ENCODE data around the gene RDX. TPM values are rescaled to one million over a fixed set of nuclear protein-coding genes. Genes with fewer than 3 reads are reported as not detected.

The RDX gene
- total RNA-seq, 1 experiment from 2014 or later = 131 TPM

- ATAC-seq (no peak), DNase-seq (ENCODE audit: low read depth, low spot score) (no peak)
- intact Hi-C loops (cut with micrococcal nuclease) = no loop called here
- Histone ChIP-seq H3K4me1 (ENCODE audit: control insufficient read depth in 1 of 2, insufficient read depth in 2 of 2, low read length in 2 of 2) (no peaks in the 10 kb centered on the region), H3K4me2 (ENCODE audit: low read length) (no peak overlapping the region), H3K27ac (ENCODE audit: low read depth, low read length) (no peak overlapping the region), H3K4me3 (replicated peaks in 1 of 2; ENCODE audit: low read depth in 1 of 2, low read length in 2 of 2) (no peak overlapping the region), H3K9me3 (ENCODE audit: control insufficient read depth in 1 of 2, insufficient read depth in 1 of 2, low read depth in 1 of 2, low read length in 2 of 2) (no peaks in the 10 kb centered on the region), H3K27me3 (ENCODE audit: insufficient read depth, low read length) (no peaks in the 10 kb centered on the region), H2AFZ (ENCODE audit: low read depth, low read length, poor library complexity, severe bottlenecking) (no peak overlapping the region), H3K79me2 (ENCODE audit: insufficient read depth, low read length) (no peaks in the 10 kb centered on the region), H4K20me1 (ENCODE audit: insufficient read depth) (no peaks in the 10 kb centered on the region), H3K36me3 (ENCODE audit: control insufficient read depth in 1 of 2, insufficient read depth in 2 of 2, low read length in 2 of 2) (0 out of 4 replicates have a peak, but pooled peaks cover 0 to 4% of the 10 kb centered on the region in 2 experiments), H3K9me2 (ENCODE audit: insufficient read depth) (no peaks in the 10 kb centered on the region), H3K9ac (ENCODE audit: low read length) (no peak overlapping the region)
- BruUV-seq (replicated peaks) = no TSS peak
- TF ChIP-seq JUND (IDR thresholded peaks at IDR 0.05) = no peak
- TF ChIP-seq EZH2 (IDR thresholded peaks at IDR 0.05) = no peak
- no peak for TF ChIP-seq POLR2AphosphoS5 (IDR thresholded peaks at IDR 0.05; ENCODE audit: low read depth, low read length)
- no peak for TF ChIP-seq ELF1 (IDR thresholded peaks at IDR 0.05; ENCODE audit: borderline replicate concordance, low read depth)
- ChIA-PET RAD21 (ENCODE audit: low non-redundant PET in 1 of 2, low total read pairs in 2 of 2, uncharacterized antibody in 2 of 2, unreplicated experiment in 2 of 2) (no interaction called here), POLR2A (no interaction called here), CTCF (no interaction called here)
Measured at GRCh38 chr11:110165039-110165925, 131.1 kb downstream of the RDX start.

GRCh38 chr11:110162216-110162615 lies 134.2 kb downstream of the RDX start:
- TF ChIP-seq ZFX (IDR thresholded peaks at IDR 0.05) (no peak), EGR1 (IDR thresholded peaks at IDR 0.05; ENCODE audit: low read depth) (no peak), ELF1 (IDR thresholded peaks at IDR 0.05; ENCODE audit: borderline replicate concordance, low read depth) (no peak), SIN3A (IDR thresholded peaks at IDR 0.05; ENCODE audit: low read depth) (no peak), SP1 (IDR thresholded peaks at IDR 0.05; ENCODE audit: low read depth) (no peak), EZH2 (IDR thresholded peaks at IDR 0.05) (no peak), CTCF (IDR thresholded peaks at IDR 0.05 in 2 of 3, conservative IDR thresholded peaks at IDR 0.05 in 1 of 3; ENCODE audit: borderline replicate concordance in 1 of 3, insufficient read depth in 1 of 3, low read depth in 2 of 3, low read length in 2 of 3) (no peak), JUND (IDR thresholded peaks at IDR 0.05) (no peak), MAX (IDR thresholded peaks at IDR 0.05) (no peak), ZNF274 (IDR thresholded peaks at IDR 0.05; ENCODE audit: low read depth, low read length) (no peak), SRF (IDR thresholded peaks at IDR 0.05; ENCODE audit: low read depth) (no peak)
- no peak overlapping the region for H3K9ac ChIP-seq (ENCODE audit: low read length)
- H3K4me1 ChIP-seq (ENCODE audit: control insufficient read depth in 1 of 2, insufficient read depth in 2 of 2, low read length in 2 of 2) = no peaks in the 10 kb centered on the region
- ChIA-PET CTCF (no interaction called here), RAD21 (ENCODE audit: low non-redundant PET in 1 of 2, low total read pairs in 2 of 2, uncharacterized antibody in 2 of 2, unreplicated experiment in 2 of 2) (no interaction called here), POLR2A (no interaction called here)
- no peak overlapping the region for H2AFZ ChIP-seq (ENCODE audit: low read depth, low read length, poor library complexity, severe bottlenecking)
- no peaks in the 10 kb centered on the region for H3K9me3 ChIP-seq (ENCODE audit: control insufficient read depth in 1 of 2, insufficient read depth in 1 of 2, low read depth in 1 of 2, low read length in 2 of 2)
- no peak overlapping the region for H3K27ac ChIP-seq (ENCODE audit: low read depth, low read length)
- H3K9me2 ChIP-seq (ENCODE audit: insufficient read depth) = no peaks in the 10 kb centered on the region
- no TSS peak for BruUV-seq (replicated peaks)
- H3K4me2 ChIP-seq (ENCODE audit: low read length) = no peak overlapping the region
- H3K79me2 ChIP-seq (ENCODE audit: insufficient read depth, low read length) = no peaks in the 10 kb centered on the region
- no peaks in the 10 kb centered on the region for H4K20me1 ChIP-seq (ENCODE audit: insufficient read depth)
- ATAC-seq (no peak), DNase-seq (ENCODE audit: low read depth, low spot score) (no peak)
- no peaks in the 10 kb centered on the region for H3K27me3 ChIP-seq (ENCODE audit: insufficient read depth, low read length)
- H3K4me3 ChIP-seq (replicated peaks in 1 of 2; ENCODE audit: low read depth in 1 of 2, low read length in 2 of 2) = no peak overlapping the region
- peaks cover 0 to 8% of the 10 kb centered on the region in 2 experiments; a peak in 1 of 4 replicates for H3K36me3 ChIP-seq (ENCODE audit: control insufficient read depth in 1 of 2, insufficient read depth in 2 of 2, low read length in 2 of 2)
- intact Hi-C loops (cut with micrococcal nuclease) = no loop called here
